ENCODE results near the gene ALAS1.

GRCh38 chr3:52182196-52182595 lies 15.8 kb upstream of the ALAS1 start:
- TF ChIP-seq FOXP4 (CRISPR knock-in tag; IDR thresholded peaks at IDR 0.05; ENCODE audit: borderline replicate concordance) (no peak), ZNF431 (CRISPR knock-in tag; IDR thresholded peaks at IDR 0.05) (no peak), CHD4 (IDR thresholded peaks at IDR 0.05; ENCODE audit: insufficient read depth, insufficient replicate concordance, low read depth, low read length, poor library complexity, severe bottlenecking) (no peak), ZFP36 (IDR thresholded peaks at IDR 0.05; ENCODE audit: low read depth, low read length, partially characterized antibody) (no peak), CEBPB (tag; IDR thresholded peaks at IDR 0.05) (no peak), ZNF561 (CRISPR knock-in tag; conservative IDR thresholded peaks at IDR 0.05) (no peak), MAFK (IDR thresholded peaks at IDR 0.05; ENCODE audit: low read length) (no peak), SP1 (CRISPR knock-in tag; IDR thresholded peaks at IDR 0.05) (no peak)
- TF ChIP-seq, protein P1, sequence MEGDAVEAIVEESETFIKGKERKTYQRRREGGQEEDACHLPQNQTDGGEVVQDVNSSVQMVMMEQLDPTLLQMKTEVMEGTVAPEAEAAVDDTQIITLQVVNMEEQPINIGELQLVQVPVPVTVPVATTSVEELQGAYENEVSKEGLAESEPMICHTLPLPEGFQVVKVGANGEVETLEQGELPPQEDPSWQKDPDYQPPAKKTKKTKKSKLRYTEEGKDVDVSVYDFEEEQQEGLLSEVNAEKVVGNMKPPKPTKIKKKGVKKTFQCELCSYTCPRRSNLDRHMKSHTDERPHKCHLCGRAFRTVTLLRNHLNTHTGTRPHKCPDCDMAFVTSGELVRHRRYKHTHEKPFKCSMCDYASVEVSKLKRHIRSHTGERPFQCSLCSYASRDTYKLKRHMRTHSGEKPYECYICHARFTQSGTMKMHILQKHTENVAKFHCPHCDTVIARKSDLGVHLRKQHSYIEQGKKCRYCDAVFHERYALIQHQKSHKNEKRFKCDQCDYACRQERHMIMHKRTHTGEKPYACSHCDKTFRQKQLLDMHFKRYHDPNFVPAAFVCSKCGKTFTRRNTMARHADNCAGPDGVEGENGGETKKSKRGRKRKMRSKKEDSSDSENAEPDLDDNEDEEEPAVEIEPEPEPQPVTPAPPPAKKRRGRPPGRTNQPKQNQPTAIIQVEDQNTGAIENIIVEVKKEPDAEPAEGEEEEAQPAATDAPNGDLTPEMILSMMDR (IDR thresholded peaks at IDR 0.05 in 2 of 3, conservative IDR thresholded peaks at IDR 0.05 in 1 of 3; ENCODE audit: insufficient read depth in 2 of 3, low read depth in 1 of 3, low read length in 3 of 3) = no peak

All from K562 (cell line).